Hepatocyte (in vitro differentiated cells): Measurements from ENCODE around the gene DMD.

Source experiments
- CTCF ChIP-seq: fragments of 200-600 bp; sonication (generic); IDR thresholded peaks from 2 replicates; pipeline ENCODE4 v1.5.1; 2016; ENCODE audit warnings: antibody characterized with exemption, mild to moderate bottlenecking; ENCODE audit not compliant: poor library complexity
- EZH2 ChIP-seq: fragments of 200-600 bp; sonication (generic); IDR thresholded peaks from 2 replicates; pipeline ENCODE4 v1.6.1; 2016; ENCODE audit warnings: antibody characterized with exemption, mild to moderate bottlenecking, borderline replicate concordance

DNA sequence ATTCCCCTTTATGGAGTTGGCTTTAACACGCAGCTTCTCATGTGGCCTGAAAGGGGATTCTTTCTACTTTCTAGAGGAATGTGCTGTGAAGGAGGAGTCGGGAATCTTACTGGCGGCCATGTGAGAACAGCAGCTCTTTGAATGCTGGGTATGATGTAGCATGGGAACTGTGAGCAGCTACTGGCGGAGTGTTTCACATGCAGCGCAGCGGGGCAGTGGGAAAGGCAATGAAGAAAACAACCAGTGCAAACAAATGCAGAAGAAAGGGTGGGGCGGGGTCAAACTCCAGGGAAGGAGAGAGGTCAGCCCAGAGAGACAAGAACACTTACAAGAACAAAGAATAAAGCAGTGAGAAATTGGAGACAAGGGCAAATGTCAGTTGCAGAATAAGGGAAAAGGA, 1775.8 kb downstream of the DMD start:
- no peak for TF ChIP-seq EZH2
- no peak for TF ChIP-seq CTCF
